IMR-90 (cell line): ENCODE results near the gene THNSL1. TPM values are rescaled to one million over a fixed set of nuclear protein-coding genes. Genes with fewer than 3 reads are reported as not detected.

Experiments
- ATAC-seq: fragments of 200-7000 bp; cut with Tn5 transposase; 2 replicates; pipeline ENCODE4 v1.9.1; 2020; ENCODE audit warnings: low read depth, mild to moderate bottlenecking, moderate library complexity
- BruUV-seq: library from RNA; stranded (reverse); fragments of 400-500 nt; replicated peaks from 2 replicates; lab custom pipeline; 2021; lab: Mats Ljungman, UMichigan
- CTCF ChIA-PET: fragments of 300-600 bp; formaldehyde crosslinking; extraction: SDS; loops from one replicate; lab custom pipeline; 2021; ENCODE audit warnings: antibody characterized with exemption; lab: Yijun Ruan, JAX
- POLR2A ChIA-PET: fragments of 300-600 bp; sonication (Branson Sonifier 250); formaldehyde crosslinking; loops from one replicate; lab custom pipeline; 2022; ENCODE audit warnings: antibody characterized with exemption; ENCODE audit not compliant: unreplicated experiment; lab: Charles Lee
- DNase-seq: peaks from one replicate; pipeline ENCODE4 v3.0.0; 2013
- H2AFZ ChIP-seq: replicated peaks from 2 replicates; pipeline ENCODE3; 2013; ENCODE audit warnings: low read length, mild to moderate bottlenecking; ENCODE audit not compliant: poor library complexity
- H2AK5ac ChIP-seq: 2 replicates; pipeline ENCODE4 v1.6.1; 2013; ENCODE audit warnings: low read depth, low read length, inconsistent platforms
- H2AK9ac ChIP-seq: replicated peaks from 2 replicates; pipeline ENCODE3; 2013; ENCODE audit warnings: mild to moderate bottlenecking, low read depth, low read length, moderate library complexity; ENCODE audit not compliant: poor library complexity
- H2BK120ac ChIP-seq: 2 replicates; pipeline ENCODE4 v1.6.1; 2013; ENCODE audit warnings: low read depth, low read length, inconsistent platforms
- H2BK15ac ChIP-seq: 3 replicates; pipeline ENCODE4 v1.6.1; 2013; ENCODE audit warnings: low read depth, low read length, inconsistent platforms
- H2BK20ac ChIP-seq: 2 replicates; pipeline ENCODE4 v1.6.1; 2013; ENCODE audit warnings: low read depth, mild to moderate bottlenecking, inconsistent platforms, low read length, moderate library complexity
- H2BK5ac ChIP-seq: 2 replicates; pipeline ENCODE4 v1.6.1; 2013; ENCODE audit warnings: mild to moderate bottlenecking, low read depth, low read length, inconsistent platforms; ENCODE audit not compliant: poor library complexity, severe bottlenecking
- H3K14ac ChIP-seq: replicated peaks from 2 replicates; pipeline ENCODE4 v1.6.1; 2013; ENCODE audit warnings: low read depth, low read length, inconsistent platforms
- H3K18ac ChIP-seq: 2 replicates; pipeline ENCODE4 v1.6.1; 2013; ENCODE audit warnings: low read depth, low read length, control low read depth
- H3K23ac ChIP-seq: 2 replicates; pipeline ENCODE4 v1.6.1; 2013; ENCODE audit warnings: low read depth, low read length, inconsistent platforms
- H3K27ac ChIP-seq: 2 replicates; pipeline ENCODE4 v1.5.1; 2013; ENCODE audit warnings: mild to moderate bottlenecking, control low read depth, low read length; ENCODE audit not compliant: insufficient read depth
- H3K27me3 ChIP-seq: 2 replicates; pipeline ENCODE4 v1.6.1; 2013; ENCODE audit warnings: low read length; ENCODE audit not compliant: control insufficient read depth, insufficient read depth
- H3K36me3 ChIP-seq: 2 replicates; pipeline ENCODE4 v1.6.1; 2013; ENCODE audit warnings: low read length, mixed read lengths; ENCODE audit not compliant: control insufficient read depth, insufficient read depth
- H3K4ac ChIP-seq: 2 replicates; pipeline ENCODE4 v1.6.1; 2013; ENCODE audit warnings: low read depth, low read length, inconsistent platforms
- H3K4me1 ChIP-seq: 2 replicates; pipeline ENCODE4 v1.6.1; 2013; ENCODE audit warnings: low read length, mixed read lengths; ENCODE audit not compliant: control insufficient read depth, insufficient read depth
- H3K4me2 ChIP-seq: 2 replicates; pipeline ENCODE4 v1.6.1; 2013; ENCODE audit warnings: low read depth, mild to moderate bottlenecking, control low read depth, low read length, moderate library complexity
- H3K4me3 ChIP-seq: 2 replicates; pipeline ENCODE4 v1.5.1; 2013; ENCODE audit warnings: low read depth, mild to moderate bottlenecking, control low read depth, low read length, moderate library complexity; ENCODE audit not compliant: insufficient read depth
- H3K56ac ChIP-seq: 2 replicates; pipeline ENCODE4 v1.6.1; 2013; ENCODE audit warnings: low read length, inconsistent platforms; ENCODE audit not compliant: insufficient read depth; ENCODE audit errors: extremely low read depth
- H3K79me1 ChIP-seq, 2 experiments: 2 replicates each; pipeline ENCODE4 v1.6.1; 2013; ENCODE audit warnings: low read length in 2 of 2, inconsistent platforms in 1 of 2, low read depth in 1 of 2
- H3K9ac ChIP-seq: 2 replicates; pipeline ENCODE4 v1.6.1; 2013; ENCODE audit warnings: low read depth, low read length, control low read depth
- H3K9me1 ChIP-seq: 2 replicates; pipeline ENCODE4 v1.6.1; 2013; ENCODE audit warnings: low read length, inconsistent platforms; ENCODE audit not compliant: insufficient read depth
- H3K9me3 ChIP-seq: 2 replicates; pipeline ENCODE4 v1.6.1; 2013; ENCODE audit warnings: low read length; ENCODE audit not compliant: control insufficient read depth, insufficient read depth
- H4K20me1 ChIP-seq: 2 replicates; pipeline ENCODE4 v1.6.1; 2013; ENCODE audit warnings: low read length, inconsistent platforms; ENCODE audit not compliant: insufficient read depth
- H4K5ac ChIP-seq: 2 replicates; pipeline ENCODE4 v1.6.1; 2013; ENCODE audit warnings: mild to moderate bottlenecking, low read depth, low read length, control low read depth
- H4K8ac ChIP-seq, 2 experiments: 2 replicates each; pipeline ENCODE4 v1.6.1; 2013; ENCODE audit warnings: low read depth in 2 of 2, low read length in 2 of 2, control low read depth in 1 of 2, inconsistent platforms in 1 of 2
- H4K91ac ChIP-seq: 2 replicates; pipeline ENCODE4 v1.6.1; 2013; ENCODE audit warnings: low read depth, low read length, inconsistent platforms; ENCODE audit not compliant: insufficient read depth
- BHLHE40 ChIP-seq: fragments of 150-350 bp; IDR thresholded peaks from 2 replicates; pipeline ENCODE4 v1.6.1; 2016; ENCODE audit warnings: mild to moderate bottlenecking, low read depth, low read length
- CHD1 ChIP-seq: IDR thresholded peaks from 2 replicates; pipeline ENCODE4 v1.6.1; 2012; ENCODE audit warnings: low read depth, low read length, improper control_type of control experiment
- ELK1 ChIP-seq: fragments of 150-350 bp; IDR thresholded peaks from 2 replicates; pipeline ENCODE4 v1.6.1; 2016; ENCODE audit warnings: low read depth, mild to moderate bottlenecking, low read length, moderate library complexity, borderline replicate concordance
- FOS ChIP-seq: fragments of 150-350 bp; IDR thresholded peaks from 2 replicates; pipeline ENCODE4 v1.6.1; 2016; ENCODE audit warnings: low read depth, low read length
- MAFK ChIP-seq: IDR thresholded peaks from 2 replicates; pipeline ENCODE4 v1.6.1; 2012; ENCODE audit warnings: low read depth, low read length, improper control_type of control experiment
- MAZ ChIP-seq: IDR thresholded peaks from 2 replicates; pipeline ENCODE4 v1.6.1; 2012; ENCODE audit warnings: low read depth, mild to moderate bottlenecking, low read length, improper control_type of control experiment, moderate library complexity, borderline replicate concordance
- MXI1 ChIP-seq: IDR thresholded peaks from 2 replicates; pipeline ENCODE4 v1.6.1; 2012; ENCODE audit warnings: low read depth, mild to moderate bottlenecking, low read length, moderate library complexity, borderline replicate concordance
- NFE2L2 ChIP-seq: fragments of 150-350 bp; IDR thresholded peaks from 2 replicates; pipeline ENCODE4 v1.6.1; 2016; ENCODE audit warnings: low read depth, mild to moderate bottlenecking, low read length
- POLR2A ChIP-seq: IDR thresholded peaks from 2 replicates; pipeline ENCODE4 v1.6.1; 2012; ENCODE audit warnings: mild to moderate bottlenecking, low read depth, low read length
- RAD21 ChIP-seq: IDR thresholded peaks from 2 replicates; pipeline ENCODE4 v1.6.1; 2012; ENCODE audit warnings: low read length, improper control_type of control experiment
- RCOR1 ChIP-seq: IDR thresholded peaks from 2 replicates; pipeline ENCODE4 v1.6.1; 2012; ENCODE audit warnings: mild to moderate bottlenecking, low read length, improper control_type of control experiment; ENCODE audit not compliant: insufficient replicate concordance
- RFX5 ChIP-seq: IDR thresholded peaks from 2 replicates; pipeline ENCODE4 v1.8.0; 2012; ENCODE audit warnings: low read depth, mild to moderate bottlenecking, low read length, moderate library complexity
- USF2 ChIP-seq: fragments of 150-350 bp; IDR thresholded peaks from 2 replicates; pipeline ENCODE4 v1.6.1; 2017; ENCODE audit warnings: mild to moderate bottlenecking, antibody characterized with exemption, low read length, low read depth
- WGBS, 2 experiments: methylation state at CpG; one replicate each; pipeline versions ENCODE4 v1.1.5 to v1.1.7; 2013; ENCODE audit warnings: missing lambda C conversion rate in 2 of 2; ENCODE audit not compliant: insufficient read length in 1 of 2; ENCODE audit errors: extremely low coverage in 2 of 2; 5-methylcytosine and 5-hydroxymethylcytosine counted together
- dilution Hi-C: fragments of 300-500 bp; cut with HindIII; formaldehyde crosslinking; loops from one replicate; pipeline ENCODE4 v1.14.3; 2018; ENCODE audit warnings: low sequenced_read_pairs; ENCODE audit not compliant: unreplicated experiment
- in situ Hi-C: fragments of 300-500 bp; cut with MboI; formaldehyde crosslinking; loops from 3 replicates; pipeline ENCODE4 v1.14.3; 2019; ENCODE audit warnings: low sequenced_read_pairs, inconsistent platforms, mixed read lengths
- intact Hi-C: fragments of 100-400 bp; cut with micrococcal nuclease; formaldehyde crosslinking; loops from 2 replicates; pipeline ENCODE4 v1.10.0; 2022
- polyA plus RNA-seq, 3 experiments: library from polyadenylated mRNA; depleted of rRNA; stranded (reverse); fragments of >200 nt; gene quantifications; 2 replicates each; pipeline ENCODE4 v1.2.3, GENCODE V29; 2012; ENCODE audit warnings: low replicate concordance in 1 of 3
- total RNA-seq: library from RNA; depleted of rRNA; stranded (reverse); fragments of >200 nt; gene quantifications from 2 replicates; pipeline ENCODE4 v1.2.3, GENCODE V29; 2012
- TF ChIP-seq, protein P1 (sequence below): conservative IDR thresholded peaks from 2 replicates; pipeline ENCODE4 v1.5.1; 2012; ENCODE audit warnings: mild to moderate bottlenecking, low read depth, low read length, improper control_type of control experiment

The THNSL1 gene
- total and polyA plus RNA-seq, 2 of the 4 experiments (the other 2 are of a cell fraction) = 1.3 to 2.0 TPM

DNA sequence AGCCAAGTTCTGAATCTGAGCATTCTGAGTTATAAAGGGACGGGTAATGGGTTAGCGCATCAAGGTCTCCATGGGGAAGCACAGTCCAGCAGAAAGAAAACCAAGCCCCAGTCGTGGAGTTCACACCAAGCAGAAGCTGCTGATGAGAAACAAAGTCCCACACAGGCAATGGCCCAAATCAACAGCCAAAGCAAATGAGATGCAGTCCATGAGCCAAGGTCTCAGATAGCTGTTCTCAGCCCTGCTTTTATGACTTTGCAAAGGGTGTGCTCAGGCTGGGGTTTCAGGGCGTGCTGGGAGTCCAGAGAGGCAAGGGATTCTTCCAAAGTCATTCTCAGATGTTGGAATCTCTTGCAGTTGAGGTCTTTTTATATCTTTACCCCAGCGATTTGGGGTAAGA is 32.0 kb downstream of the THNSL1 start:
- Histone ChIP-seq H3K9me1 (no peaks in the 10 kb centered on the region), H3K79me1 (no peaks in the 10 kb centered on the region), H3K14ac (no peak overlapping the region), H3K36me3 (no peaks in the 10 kb centered on the region), H3K4me2 (no peak overlapping the region), H4K5ac (no peak overlapping the region), H3K27ac (no peak overlapping the region), H4K91ac (no peak overlapping the region), H2BK15ac (no peak overlapping the region), H3K18ac (no peak overlapping the region), H4K8ac (no peak overlapping the region), H2AK9ac (no peak overlapping the region), H3K27me3 (peaks cover 15% of the 10 kb centered on the region), H4K20me1 (no peaks in the 10 kb centered on the region), H2AFZ (no peak overlapping the region), H3K4me1 (no peaks in the 10 kb centered on the region), H3K56ac (no peak overlapping the region), H2AK5ac (no peak overlapping the region), H3K4ac (no peak overlapping the region), H3K9me3 (peaks cover 3% of the 10 kb centered on the region), H3K4me3 (no peak overlapping the region), H2BK5ac (no peak overlapping the region), H3K23ac (no peak overlapping the region; the same call in 1 of the 2 replicates), H2BK20ac (no peak overlapping the region), H3K9ac (no peak overlapping the region), H2BK120ac (no peak overlapping the region)
- intact Hi-C loops (no loop called here), dilution Hi-C loops (no loop called here), in situ Hi-C loops (no loop called here)
- ChIA-PET POLR2A (no interaction called here), CTCF (no interaction called here)
- DNase-seq = no peak
- WGBS, 2 experiments = 68% methylated on average over 3 of the region's 5 CpGs; no CpG with 5 or more reads in 1 of the 2 experiments
- TF ChIP-seq RAD21 = no peak
- no peak for TF ChIP-seq MAFK
- no peak for TF ChIP-seq CHD1
- TF ChIP-seq NFE2L2 = no peak
- no peak for TF ChIP-seq RCOR1
- TF ChIP-seq USF2 = no peak
- TF ChIP-seq BHLHE40 = no peak
- TF ChIP-seq MAZ = no peak
- no peak for TF ChIP-seq ELK1
- no peak for TF ChIP-seq MXI1
- no peak for TF ChIP-seq FOS
- TF ChIP-seq POLR2A = no peak
- TF ChIP-seq RFX5 = no peak
- TF ChIP-seq, protein P1, sequence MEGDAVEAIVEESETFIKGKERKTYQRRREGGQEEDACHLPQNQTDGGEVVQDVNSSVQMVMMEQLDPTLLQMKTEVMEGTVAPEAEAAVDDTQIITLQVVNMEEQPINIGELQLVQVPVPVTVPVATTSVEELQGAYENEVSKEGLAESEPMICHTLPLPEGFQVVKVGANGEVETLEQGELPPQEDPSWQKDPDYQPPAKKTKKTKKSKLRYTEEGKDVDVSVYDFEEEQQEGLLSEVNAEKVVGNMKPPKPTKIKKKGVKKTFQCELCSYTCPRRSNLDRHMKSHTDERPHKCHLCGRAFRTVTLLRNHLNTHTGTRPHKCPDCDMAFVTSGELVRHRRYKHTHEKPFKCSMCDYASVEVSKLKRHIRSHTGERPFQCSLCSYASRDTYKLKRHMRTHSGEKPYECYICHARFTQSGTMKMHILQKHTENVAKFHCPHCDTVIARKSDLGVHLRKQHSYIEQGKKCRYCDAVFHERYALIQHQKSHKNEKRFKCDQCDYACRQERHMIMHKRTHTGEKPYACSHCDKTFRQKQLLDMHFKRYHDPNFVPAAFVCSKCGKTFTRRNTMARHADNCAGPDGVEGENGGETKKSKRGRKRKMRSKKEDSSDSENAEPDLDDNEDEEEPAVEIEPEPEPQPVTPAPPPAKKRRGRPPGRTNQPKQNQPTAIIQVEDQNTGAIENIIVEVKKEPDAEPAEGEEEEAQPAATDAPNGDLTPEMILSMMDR = no peak
- ATAC-seq = no peak
- BruUV-seq = no TSS peak
